ENCODE measurements around the gene PPP6R2. TPM values are rescaled to one million over a fixed set of nuclear protein-coding genes. Genes with fewer than 3 reads are reported as not detected.
A peak's percentile ranks its signal among the peaks of the same experiment; 100 is the strongest.

Gene PPP6R2
- total RNA-seq, 1 donor from 2014 or later = 49.3 TPM

DNA sequence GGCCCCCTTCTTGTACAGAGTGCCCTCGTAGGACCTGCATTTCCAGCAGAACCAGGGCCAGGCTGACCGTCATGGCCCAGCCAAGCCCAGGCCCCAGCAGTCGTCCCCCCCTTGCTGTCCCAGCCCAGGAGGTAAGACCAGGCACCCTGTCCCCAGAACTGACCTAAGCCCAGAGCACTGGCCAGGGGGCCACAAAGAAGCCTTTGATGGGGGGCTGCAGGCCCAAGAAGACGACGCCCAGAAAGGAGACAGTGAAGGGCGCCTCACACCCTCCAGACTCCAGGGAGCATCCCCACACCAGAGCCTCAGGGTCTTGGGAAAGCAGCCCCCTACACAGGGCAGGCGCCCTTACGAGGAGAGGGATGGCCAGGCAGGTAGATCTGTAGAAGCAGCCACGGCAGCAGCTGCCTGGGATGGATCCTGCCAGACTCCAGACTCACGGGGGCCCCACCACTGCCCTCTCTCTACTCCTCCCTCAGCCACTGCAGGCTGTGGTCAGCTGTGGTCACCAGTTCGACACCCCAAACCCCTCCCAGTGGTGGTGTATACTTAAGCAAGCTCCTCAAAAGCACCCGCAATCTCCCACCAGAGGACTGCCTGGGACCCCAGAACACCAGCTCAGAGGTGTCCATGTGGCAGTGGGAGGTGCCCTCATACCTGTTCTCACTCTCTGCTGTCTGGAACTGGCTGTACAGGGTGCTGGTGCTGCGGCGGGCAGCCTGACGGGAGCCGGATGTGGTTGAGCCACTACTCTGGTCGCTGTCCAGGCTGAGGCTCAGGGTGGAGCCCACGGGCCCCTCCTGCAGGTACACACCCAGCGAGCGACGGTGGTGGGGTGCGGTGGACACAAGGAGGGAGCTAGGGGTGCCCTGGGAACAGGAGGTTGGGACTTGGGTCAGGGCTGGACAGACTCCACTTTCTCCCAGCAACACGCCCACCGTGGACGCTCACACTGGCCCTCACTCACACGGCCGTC lies 104.7 kb downstream of the PPP6R2 start:
- H3K4me3 ChIP-seq (ENCODE audit: low read depth, low read length) = no peak overlapping the region
- TF ChIP-seq, protein P1, sequence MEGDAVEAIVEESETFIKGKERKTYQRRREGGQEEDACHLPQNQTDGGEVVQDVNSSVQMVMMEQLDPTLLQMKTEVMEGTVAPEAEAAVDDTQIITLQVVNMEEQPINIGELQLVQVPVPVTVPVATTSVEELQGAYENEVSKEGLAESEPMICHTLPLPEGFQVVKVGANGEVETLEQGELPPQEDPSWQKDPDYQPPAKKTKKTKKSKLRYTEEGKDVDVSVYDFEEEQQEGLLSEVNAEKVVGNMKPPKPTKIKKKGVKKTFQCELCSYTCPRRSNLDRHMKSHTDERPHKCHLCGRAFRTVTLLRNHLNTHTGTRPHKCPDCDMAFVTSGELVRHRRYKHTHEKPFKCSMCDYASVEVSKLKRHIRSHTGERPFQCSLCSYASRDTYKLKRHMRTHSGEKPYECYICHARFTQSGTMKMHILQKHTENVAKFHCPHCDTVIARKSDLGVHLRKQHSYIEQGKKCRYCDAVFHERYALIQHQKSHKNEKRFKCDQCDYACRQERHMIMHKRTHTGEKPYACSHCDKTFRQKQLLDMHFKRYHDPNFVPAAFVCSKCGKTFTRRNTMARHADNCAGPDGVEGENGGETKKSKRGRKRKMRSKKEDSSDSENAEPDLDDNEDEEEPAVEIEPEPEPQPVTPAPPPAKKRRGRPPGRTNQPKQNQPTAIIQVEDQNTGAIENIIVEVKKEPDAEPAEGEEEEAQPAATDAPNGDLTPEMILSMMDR (conservative IDR thresholded peaks at IDR 0.05; ENCODE audit: low read depth, low read length) = no peak
- DNase-seq (ENCODE audit: low read depth) = no peak

DNA sequence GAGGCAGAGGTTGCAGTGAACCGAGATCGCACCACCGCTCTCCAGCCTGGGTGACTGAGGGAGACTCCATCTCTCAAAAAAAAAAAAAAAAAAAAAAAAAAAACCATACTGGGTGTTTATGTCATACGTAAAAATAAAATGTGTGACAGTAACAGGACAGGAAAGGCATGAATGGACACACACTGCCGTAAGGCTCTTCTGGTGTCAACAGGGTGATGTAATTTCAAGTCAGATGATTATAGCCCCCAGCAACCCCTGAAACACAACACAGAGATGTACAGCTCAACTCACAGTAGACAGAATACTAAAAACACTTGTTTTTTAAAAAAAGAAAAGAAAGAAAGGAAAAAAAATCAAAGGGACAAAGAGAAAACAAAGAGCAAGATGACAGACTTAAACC lies 109.5 kb downstream of the PPP6R2 start:
- H3K4me3 ChIP-seq (ENCODE audit: low read depth, low read length) = no peak overlapping the region
- TF ChIP-seq, protein P1 (conservative IDR thresholded peaks at IDR 0.05; ENCODE audit: low read depth, low read length) = no peak
- no peak for DNase-seq (ENCODE audit: low read depth)

DNA sequence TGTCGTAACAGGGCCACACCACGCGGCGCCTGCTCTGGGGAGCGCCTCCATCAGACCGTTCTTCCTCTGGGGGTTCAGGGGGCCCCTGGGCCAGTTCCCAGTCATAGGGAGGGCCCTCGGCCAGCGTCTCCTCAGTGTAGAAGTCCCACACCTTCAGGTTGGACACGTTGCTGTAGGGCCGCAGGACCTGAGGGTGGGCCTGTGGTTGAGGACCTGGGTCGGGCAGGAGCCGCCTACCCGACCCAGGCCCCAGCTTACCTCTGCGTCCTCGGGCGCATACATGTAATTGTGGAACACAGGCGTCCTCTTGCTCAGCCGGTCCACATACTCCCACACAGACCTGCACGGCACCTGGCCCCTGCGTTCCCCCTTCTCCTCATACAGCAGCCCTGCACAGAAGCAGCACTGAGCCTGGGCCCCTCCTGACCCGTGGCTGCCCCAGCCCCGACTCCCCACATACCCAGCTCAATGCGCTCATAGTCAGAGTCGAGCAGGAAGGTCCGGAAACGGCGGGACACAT lies 111.5 kb downstream of the PPP6R2 start:
- no peak for DNase-seq (ENCODE audit: low read depth)
- no peak overlapping the region for H3K4me3 ChIP-seq (ENCODE audit: low read depth, low read length)
- TF ChIP-seq, protein P1 (conservative IDR thresholded peaks at IDR 0.05; ENCODE audit: low read depth, low read length) = no peak

DNA sequence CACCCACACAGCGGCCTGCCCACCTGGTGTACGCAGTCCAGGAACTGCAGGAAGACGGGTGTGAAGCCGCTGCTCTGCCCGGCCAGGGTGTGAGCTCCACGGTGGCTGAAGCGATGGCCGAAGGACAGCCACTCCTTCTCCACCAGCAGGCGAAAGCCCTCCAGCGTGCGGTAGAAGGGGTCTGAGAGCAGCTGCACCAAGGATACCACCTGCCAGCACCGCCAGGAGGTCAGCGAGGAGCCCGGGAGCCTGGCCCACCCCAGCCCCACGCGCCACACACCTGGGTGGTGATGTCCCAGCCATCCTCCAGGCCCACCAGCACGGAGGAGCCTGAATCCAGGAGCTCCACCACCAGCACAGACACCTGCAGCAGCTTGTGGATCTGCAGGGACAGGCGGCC lies 112.1 kb downstream of the PPP6R2 start:
- DNase-seq (ENCODE audit: low read depth) = no peak
- H3K4me3 ChIP-seq (ENCODE audit: low read depth, low read length) = no peak overlapping the region
- TF ChIP-seq, protein P1 (conservative IDR thresholded peaks at IDR 0.05; ENCODE audit: low read depth, low read length) = no peak

DNA sequence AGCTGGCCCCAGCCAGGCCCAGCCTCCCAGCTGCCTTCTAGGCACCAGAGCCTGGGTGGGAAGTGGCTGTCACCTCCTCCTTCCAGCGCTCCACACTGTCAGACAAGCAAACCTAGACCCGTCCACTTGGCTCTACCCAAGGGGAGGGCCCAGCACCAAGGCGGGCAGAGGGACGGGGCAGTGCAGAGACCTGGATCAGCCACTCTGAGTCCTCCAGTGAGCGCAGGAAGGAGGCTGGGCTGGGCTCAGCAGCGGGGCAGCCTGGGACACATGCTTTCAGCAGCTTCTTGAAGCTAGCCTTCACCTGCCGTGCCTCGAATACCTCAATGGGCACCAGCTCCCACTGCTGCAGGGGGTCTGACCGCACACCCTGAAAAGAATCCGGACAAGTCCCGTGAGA lies 112.9 kb downstream of the PPP6R2 start:
- no peak overlapping the region for H3K4me3 ChIP-seq (ENCODE audit: low read depth, low read length)
- TF ChIP-seq, protein P1 (conservative IDR thresholded peaks at IDR 0.05; ENCODE audit: low read depth, low read length) = no peak
- DNase-seq (ENCODE audit: low read depth) = no peak

DNA sequence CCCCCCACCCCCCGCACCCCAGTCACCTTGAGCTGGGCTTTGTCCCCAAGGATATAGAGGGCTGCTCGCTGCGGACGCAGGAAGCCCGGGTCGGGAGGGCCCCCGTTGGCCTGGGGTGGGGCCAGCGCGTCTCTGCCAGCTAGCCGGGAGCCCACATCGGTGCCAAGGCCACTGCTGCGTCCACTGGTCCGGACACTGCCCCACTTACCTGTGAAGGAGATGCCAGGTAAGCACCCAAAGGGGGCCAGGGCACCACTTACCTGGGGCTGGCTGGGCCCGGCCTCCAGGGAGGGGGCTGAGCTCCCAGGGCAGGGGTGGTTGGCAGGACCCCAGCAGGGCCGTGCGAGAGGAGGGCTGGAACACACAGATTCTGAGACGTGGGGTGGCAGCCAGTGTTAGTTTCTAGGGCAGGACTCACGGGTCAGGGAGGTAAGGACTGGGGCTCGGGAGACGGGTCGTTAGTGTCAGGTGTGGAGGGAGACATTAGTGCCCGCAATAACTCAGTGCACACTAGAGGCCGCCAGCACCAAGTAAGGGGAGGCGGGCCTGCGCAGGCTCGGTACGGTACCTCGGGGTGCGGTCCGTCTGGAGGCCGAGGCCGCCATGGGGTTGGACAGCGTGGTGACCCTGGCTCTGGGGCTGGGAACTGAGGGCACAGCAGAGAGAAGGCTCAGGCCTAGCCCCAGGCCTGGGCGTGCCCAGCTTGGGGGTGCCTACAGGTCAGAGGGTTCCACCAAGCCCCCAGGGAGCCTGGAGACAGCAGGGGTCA lies 113.5 kb downstream of the PPP6R2 start:
- no peak overlapping the region for H3K4me3 ChIP-seq (ENCODE audit: low read depth, low read length)
- TF ChIP-seq, protein P1 (conservative IDR thresholded peaks at IDR 0.05; ENCODE audit: low read depth, low read length) = peak; percentile 32
- no peak for DNase-seq (ENCODE audit: low read depth)
